ENCODE results near the gene SLC6A7.

The SLC6A7 gene

GRCh38 chr5:150156027-150156368, 33.9 kb upstream of the SLC6A7 start:
- TF ChIP-seq CTCF (IDR thresholded peaks at IDR 0.05) (no peak), ZFX (IDR thresholded peaks at IDR 0.05; ENCODE audit: borderline replicate concordance) (no peak)
- no peak overlapping the region for H3K27ac ChIP-seq

DNA sequence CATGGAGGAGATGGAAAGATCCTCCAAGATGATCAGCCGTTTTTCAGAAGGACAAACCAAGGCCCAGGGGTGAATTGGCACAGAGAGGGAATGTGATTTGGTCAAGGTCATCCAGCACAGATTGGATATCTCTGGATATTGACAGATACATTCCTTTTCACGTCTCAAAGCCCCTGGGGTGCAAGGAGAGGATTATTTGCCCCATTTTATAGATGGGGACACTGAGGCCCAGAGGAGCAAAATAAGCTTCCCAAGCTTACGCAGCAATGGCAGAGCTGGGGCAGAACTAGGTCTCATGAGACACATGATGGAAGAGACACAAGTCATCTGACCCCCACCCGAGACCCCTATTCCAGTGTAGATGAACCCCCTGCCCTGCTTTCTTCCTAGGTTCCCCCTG, 33.3 kb upstream of the SLC6A7 start:
- no peak overlapping the region for H3K27ac ChIP-seq
- no peak for TF ChIP-seq CTCF (IDR thresholded peaks at IDR 0.05)
- TF ChIP-seq ZFX (IDR thresholded peaks at IDR 0.05; ENCODE audit: borderline replicate concordance): no peak

- H3K27ac ChIP-seq: no peak overlapping the region
- no peak for TF ChIP-seq ZFX (IDR thresholded peaks at IDR 0.05; ENCODE audit: borderline replicate concordance)
- TF ChIP-seq CTCF (IDR thresholded peaks at IDR 0.05): no peak
These were observed 32.7 kb upstream of the SLC6A7 start for GRCh38 chr5:150157168-150157567.

DNA sequence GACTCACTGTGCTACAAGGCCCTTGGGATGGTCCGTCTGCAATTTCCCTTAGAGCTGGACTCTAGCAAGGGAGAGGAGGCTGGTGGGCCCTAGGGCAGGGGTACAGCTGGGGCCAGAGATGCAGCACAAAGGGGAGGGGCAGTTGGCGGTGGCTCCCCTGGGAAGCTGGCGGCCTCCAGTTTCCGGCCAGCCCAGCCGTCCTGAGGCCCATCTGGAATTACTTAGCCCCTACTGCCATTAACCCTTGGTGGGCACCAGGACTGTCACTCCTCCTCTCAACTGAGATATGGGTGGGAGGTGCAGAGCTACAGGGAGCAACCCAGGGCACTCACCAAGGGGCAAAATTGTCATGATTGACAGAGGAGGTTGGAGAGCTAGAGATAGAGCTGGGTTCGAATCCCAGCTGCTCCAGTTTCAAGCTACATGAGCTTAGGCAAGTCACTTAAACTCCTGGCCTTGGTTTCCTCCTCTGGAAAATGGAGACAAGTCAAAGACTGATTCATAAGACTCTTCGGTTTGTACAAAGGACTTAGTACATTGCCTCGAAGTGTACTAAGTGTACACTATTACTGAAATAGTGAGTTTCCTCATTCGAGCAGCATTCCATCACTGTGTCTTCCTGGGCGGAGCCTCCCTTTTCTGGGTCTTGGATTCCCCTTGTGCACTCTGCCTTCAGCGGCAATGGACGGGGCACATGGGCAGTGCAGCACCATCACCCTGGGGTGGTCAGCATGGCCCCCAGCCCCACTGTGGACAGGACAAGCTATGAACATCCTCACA, 31.5 kb upstream of the SLC6A7 start:
- no peak overlapping the region for H3K27ac ChIP-seq
- TF ChIP-seq CTCF (IDR thresholded peaks at IDR 0.05): no peak
- TF ChIP-seq ZFX (IDR thresholded peaks at IDR 0.05; ENCODE audit: borderline replicate concordance): no peak

GRCh38 chr5:150159031-150159430, 30.8 kb upstream of the SLC6A7 start:
- TF ChIP-seq ZFX (IDR thresholded peaks at IDR 0.05; ENCODE audit: borderline replicate concordance): no peak
- no peak for TF ChIP-seq CTCF (IDR thresholded peaks at IDR 0.05)
- H3K27ac ChIP-seq: no peak overlapping the region

- no peak overlapping the region for H3K27ac ChIP-seq
These were observed 30.1 kb upstream of the SLC6A7 start for GRCh38 chr5:150159741-150160179.

More at GRCh38 chr5:150159741-150160179, 30.1 kb upstream of the SLC6A7 start:
- TF ChIP-seq CTCF (IDR thresholded peaks at IDR 0.05): no peak
- no peak for TF ChIP-seq ZFX (IDR thresholded peaks at IDR 0.05; ENCODE audit: borderline replicate concordance)

Data from 22Rv1 (cell line).